ENCODE data around the gene CAMTA1.

- TF ChIP-seq CTCF (IDR thresholded peaks at IDR 0.05; ENCODE audit: low read length) (no peak), EZH2phosphoT487 (IDR thresholded peaks at IDR 0.05; ENCODE audit: low read length) (no peak), EZH2 (optimal IDR thresholded peaks at IDR 0.05; ENCODE audit: low read depth, low read length) (no peak)
Observed at GRCh38 chr1:7208647-7209180, 423.5 kb downstream of the CAMTA1 start.
